SK-N-SH (cell line): ENCODE data around the gene DCAF11. TPM values are rescaled to one million over a fixed set of nuclear protein-coding genes. Genes with fewer than 3 reads are reported as not detected.

Source experiments
- CTCF ChIA-PET: fragments of 300-600, 350-600 bp; formaldehyde crosslinking; extraction: SDS; loops from one replicate; lab custom pipeline; 2021; lab: Yijun Ruan, JAX
- POLR2A ChIA-PET: fragments of 350-600 bp; sonication (Branson Sonifier 250); formaldehyde crosslinking; extraction: SDS; loops from one replicate; lab custom pipeline; 2020; ENCODE audit warnings: antibody characterized with exemption, inconsistent platforms; lab: Yijun Ruan, JAX
- DNase-seq: peaks from one replicate; pipeline ENCODE4 v3.0.0; 2012
- H2AFZ ChIP-seq: fragments of 200-600 bp; sonication (generic); 2 replicates; pipeline ENCODE4 v1.8.1; 2016; ENCODE audit warnings: antibody characterized with exemption, mild to moderate bottlenecking, low read depth
- H3F3A ChIP-seq: fragments of 200-600 bp; sonication (generic); replicated peaks from 2 replicates; pipeline ENCODE3; 2016; ENCODE audit warnings: antibody characterized with exemption, mild to moderate bottlenecking; ENCODE audit not compliant: insufficient read depth
- H3K27ac ChIP-seq, 2 experiments: fragments of 200-500 bp in 1 of 2; fragments of 200-600 bp in 1 of 2; sonication (Bioruptor generic) in 1 of 2; sonication (generic), shearing (Covaris generic) in 1 of 2; 2 replicates each; pipeline versions ENCODE4 v1.5.1 to v1.6.1; 2014 to 2016; ENCODE audit warnings: low read depth in 2 of 2, inconsistent platforms in 1 of 2, low read length in 1 of 2, mild to moderate bottlenecking in 1 of 2, mixed read lengths in 1 of 2
- H3K27me3 ChIP-seq: fragments of 200-600 bp; sonication (generic), shearing (Covaris generic); 2 replicates; pipeline ENCODE4 v1.6.1; 2016; ENCODE audit warnings: mixed run types; ENCODE audit not compliant: insufficient read depth
- H3K36me3 ChIP-seq, 2 experiments: fragments of 200-500 bp in 1 of 2; fragments of 200-600 bp in 1 of 2; sonication (Bioruptor generic) in 1 of 2; sonication (generic) in 1 of 2; replicated peaks in 1 of 2; 2 replicates each; pipeline versions ENCODE3 to v1.5.1; 2014 to 2016; ENCODE audit warnings: low read length in 1 of 2, mild to moderate bottlenecking in 1 of 2; ENCODE audit not compliant: insufficient read depth in 2 of 2, control insufficient read depth in 1 of 2
- H3K4me1 ChIP-seq, 2 experiments: fragments of 200-500 bp in 1 of 2; fragments of 200-600 bp in 1 of 2; sonication (Bioruptor generic) in 1 of 2; sonication (generic), shearing (Covaris generic) in 1 of 2; 2 replicates each; pipeline versions ENCODE4 v1.5.1 to v1.6.1; 2014 to 2016; ENCODE audit warnings: low read depth in 1 of 2, low read length in 1 of 2, mixed run types in 1 of 2; ENCODE audit not compliant: insufficient read depth in 2 of 2, control insufficient read depth in 1 of 2
- H3K4me2 ChIP-seq: fragments of 200-600 bp; sonication (generic), shearing (Covaris generic); 2 replicates; pipeline ENCODE4 v1.6.1; 2017; ENCODE audit warnings: mixed run types
- H3K4me3 ChIP-seq, 2 experiments: fragments of 200-500 bp in 1 of 2; fragments of 200-600 bp in 1 of 2; sonication (Bioruptor generic) in 1 of 2; sonication (generic), shearing (Covaris generic) in 1 of 2; 2 replicates each; pipeline versions ENCODE4 v1.5.1 to v1.8.1; 2014 to 2016; ENCODE audit warnings: low read depth in 2 of 2, inconsistent platforms in 1 of 2, low read length in 1 of 2, mild to moderate bottlenecking in 1 of 2, mixed read lengths in 1 of 2, moderate library complexity in 1 of 2
- H3K79me2 ChIP-seq: fragments of 200-600 bp; sonication (generic); 2 replicates; pipeline ENCODE4 v1.8.1; 2017; ENCODE audit warnings: mild to moderate bottlenecking; ENCODE audit not compliant: insufficient read depth
- H3K9ac ChIP-seq: fragments of 200-600 bp; sonication (generic); 2 replicates; pipeline ENCODE4 v1.6.1; 2017; ENCODE audit warnings: mixed run types
- H3K9me2 ChIP-seq: fragments of 200-600 bp; sonication (generic); 2 replicates; pipeline ENCODE4 v1.6.1; 2017; ENCODE audit warnings: mixed run types
- H3K9me3 ChIP-seq: fragments of 200-600 bp; sonication (generic); 2 replicates; pipeline ENCODE4 v1.6.1; 2017; ENCODE audit warnings: mixed run types, mild to moderate bottlenecking, moderate library complexity
- H4K20me1 ChIP-seq: fragments of 200-600 bp; sonication (generic); 2 replicates; pipeline ENCODE4 v1.6.1; 2017; ENCODE audit warnings: mild to moderate bottlenecking, mixed run types; ENCODE audit not compliant: insufficient read depth
- CHD2 ChIP-seq: fragments of 150-350 bp; IDR thresholded peaks from 2 replicates; pipeline ENCODE4 v1.6.1; 2018; ENCODE audit warnings: low read length; ENCODE audit not compliant: partially characterized antibody
- CTCF ChIP-seq: fragments of 200-600 bp; sonication (generic); IDR thresholded peaks from 2 replicates; pipeline ENCODE4 v1.6.1; 2017; ENCODE audit warnings: antibody characterized with exemption, mild to moderate bottlenecking, moderate library complexity
- EP300 ChIP-seq, 2 experiments: IDR thresholded peaks; 2 replicates each; pipeline versions ENCODE4 v1.4.0 to v1.6.1; 2012; ENCODE audit warnings: borderline replicate concordance in 1 of 2, low read depth in 1 of 2, low read length in 1 of 2
- EZH2phosphoT487 ChIP-seq: fragments of 200-600 bp; sonication (generic); IDR thresholded peaks from 2 replicates; pipeline ENCODE4 v1.6.1; 2017; ENCODE audit warnings: low read depth, mixed run types, mild to moderate bottlenecking, antibody characterized with exemption, moderate library complexity, borderline replicate concordance
- JUND ChIP-seq: IDR thresholded peaks from 2 replicates; pipeline ENCODE4 v1.4.0; 2012
- NFIC ChIP-seq: IDR thresholded peaks from 2 replicates; pipeline ENCODE4 v1.4.0; 2012; ENCODE audit warnings: borderline replicate concordance
- NRF1 ChIP-seq: IDR thresholded peaks from 2 replicates; pipeline ENCODE4 v1.6.1; 2012; ENCODE audit warnings: low read depth, mild to moderate bottlenecking, low read length
- RAD21 ChIP-seq: IDR thresholded peaks from 2 replicates; pipeline ENCODE4 v1.6.1; 2012; ENCODE audit warnings: mild to moderate bottlenecking, low read length
- RCOR1 ChIP-seq: fragments of 150-350 bp; IDR thresholded peaks from 2 replicates; pipeline ENCODE4 v1.6.1; 2017; ENCODE audit warnings: antibody characterized with exemption, low read length
- REST ChIP-seq: IDR thresholded peaks from 2 replicates; pipeline ENCODE4 v1.6.1; 2012; ENCODE audit warnings: mild to moderate bottlenecking, low read depth, low read length, moderate library complexity
- RFX5 ChIP-seq: IDR thresholded peaks from 2 replicates; pipeline ENCODE4 v1.6.1; 2012; ENCODE audit warnings: mild to moderate bottlenecking, improper control_type of control experiment, low read length
- RXRA ChIP-seq: IDR thresholded peaks from 2 replicates; pipeline ENCODE4 v1.4.0; 2012; ENCODE audit warnings: low read depth, mild to moderate bottlenecking, borderline replicate concordance
- SIN3A ChIP-seq: IDR thresholded peaks from 2 replicates; pipeline ENCODE4 v1.6.1; 2012; ENCODE audit warnings: low read depth, mild to moderate bottlenecking, low read length, moderate library complexity, borderline replicate concordance
- TAF1 ChIP-seq: IDR thresholded peaks from 2 replicates; pipeline ENCODE4 v1.6.1; 2012; ENCODE audit warnings: low read depth, mild to moderate bottlenecking, low read length, moderate library complexity, borderline replicate concordance
- TEAD4 ChIP-seq: IDR thresholded peaks from 2 replicates; pipeline ENCODE4 v1.4.0; 2012; ENCODE audit warnings: mild to moderate bottlenecking, borderline replicate concordance; ENCODE audit not compliant: insufficient read depth
- USF1 ChIP-seq: IDR thresholded peaks from 2 replicates; pipeline ENCODE4 v1.4.0; 2012; ENCODE audit warnings: low read depth, borderline replicate concordance
- USF2 ChIP-seq: fragments of 150-350 bp; IDR thresholded peaks from 2 replicates; pipeline ENCODE4 v1.6.1; 2017; ENCODE audit warnings: antibody characterized with exemption, low read length, low read depth, borderline replicate concordance
- YY1 ChIP-seq: IDR thresholded peaks from 2 replicates; pipeline ENCODE4 v1.4.0; 2012; ENCODE audit warnings: low read depth, mild to moderate bottlenecking
- WGBS: methylation state at CpG from one replicate; pipeline ENCODE4 v1.1.6; 2017; ENCODE audit warnings: low lambda C conversion rate; 5-methylcytosine and 5-hydroxymethylcytosine counted together
- polyA plus RNA-seq, 3 experiments: library from polyadenylated mRNA; depleted of rRNA; stranded (reverse); fragments of >200 nt; gene quantifications; 2 replicates each; pipeline ENCODE4 v1.2.3, GENCODE V29; 2012

Gene DCAF11
- polyA plus RNA-seq, 1 of the 3 experiments (the other 2 are of a cell fraction), result 34.6 TPM

GRCh38 chr14:24126939-24127338, 12.4 kb downstream of the DCAF11 start:
- no peaks in the 10 kb centered on the region for H3K9me3 ChIP-seq
- no peak overlapping the region for H3K4me2 ChIP-seq
- H3K36me3 ChIP-seq, result peaks cover 0 to 3% of the 10 kb centered on the region in 2 experiments
- TF ChIP-seq TEAD4, result no peak
- TF ChIP-seq RFX5, result no peak
- no peak for TF ChIP-seq RCOR1
- TF ChIP-seq CHD2, result no peak
- TF ChIP-seq JUND, result no peak
- TF ChIP-seq EP300 (IDR thresholded peaks at IDR 0.05; ENCODE audit: borderline replicate concordance in 1 of 2, low read depth in 1 of 2, low read length in 1 of 2), result no peak
- no peak for TF ChIP-seq SIN3A
- no peak for TF ChIP-seq YY1
- TF ChIP-seq EZH2phosphoT487, result no peak
- TF ChIP-seq CTCF, result no peak
- no peak for TF ChIP-seq NRF1
- no peak for TF ChIP-seq RXRA
- TF ChIP-seq USF1, result no peak
- TF ChIP-seq RAD21, result no peak
- TF ChIP-seq TAF1, result no peak
- H3K4me3 ChIP-seq, result no peak overlapping the region
- CTCF ChIA-PET, result interaction anchor here (1.2 to 1.8 kb wide), 3 partner anchors 9 to 68 kb away, joined by 4 to 5 read pairs (median 5); partner anchors contain the start of gene PSME1
- no peaks in the 10 kb centered on the region for H4K20me1 ChIP-seq
- no peak overlapping the region for H2AFZ ChIP-seq
- no peaks in the 10 kb centered on the region for H3K79me2 ChIP-seq
- peaks cover 0 to 8% of the 10 kb centered on the region in 2 experiments; a peak in 1 of 4 replicates for H3K4me1 ChIP-seq
- DNase-seq, result no peak
- no peaks in the 10 kb centered on the region for H3K9me2 ChIP-seq
- no peak overlapping the region for H3K27ac ChIP-seq
- H3F3A ChIP-seq, result peaks cover 6% of the 10 kb centered on the region
- H3K27me3 ChIP-seq, result no peaks in the 10 kb centered on the region
- no peak overlapping the region for H3K9ac ChIP-seq
- POLR2A ChIA-PET, result interaction anchor here (2.6 kb wide), 1 partner anchor 9 kb away, joined by 12 read pairs; the partner anchor contains the start of gene PSME1

- no peak overlapping the region for H3K27ac ChIP-seq
- WGBS, result 100% methylated on average over 2 of the region's 2 CpGs
Observed at GRCh38 chr14:24127673-24128072, 13.1 kb downstream of the DCAF11 start.

More at GRCh38 chr14:24127673-24128072, 13.1 kb downstream of the DCAF11 start:
- Histone ChIP-seq H3K9ac (no peak overlapping the region), H3F3A (peaks cover 6% of the 10 kb centered on the region), H3K4me3 (no peak overlapping the region), H3K27me3 (no peaks in the 10 kb centered on the region), H3K36me3 (peaks cover 0 to 1% of the 10 kb centered on the region in 2 experiments), H3K4me2 (no peak overlapping the region), H3K79me2 (no peaks in the 10 kb centered on the region), H3K9me3 (no peaks in the 10 kb centered on the region), H4K20me1 (no peaks in the 10 kb centered on the region), H3K9me2 (no peaks in the 10 kb centered on the region), H2AFZ (no peak overlapping the region), H3K4me1 (peaks cover 0 to 8% of the 10 kb centered on the region in 2 experiments; a peak in 1 of 4 replicates)
- no peak for DNase-seq
- TF ChIP-seq USF2 (no peak), NFIC (no peak), YY1 (no peak), REST (no peak)
- ChIA-PET CTCF (interaction anchor here (1.2 to 1.8 kb wide), 2 partner anchors 19 to 69 kb away, joined by 4 to 5 read pairs; no protein-coding TSS in a partner anchor), POLR2A (interaction anchor here (2.6 kb wide), 1 partner anchor 8 kb away, joined by 12 read pairs; the partner anchor contains the start of gene PSME1)
